Pancreas (tissue), 10 donors: ENCODE measurements around the gene ZNF23. TPM values are rescaled to one million over a fixed set of nuclear protein-coding genes. Genes with fewer than 3 reads are reported as not detected.

Experiments used
- ATAC-seq, 4 donors: fragments of 200-7000 bp; cut with Tn5 transposase; one replicate each; pipeline versions ENCODE4 v1.8.0 to v1.9.1; 2020; ENCODE audit warnings: mild to moderate bottlenecking in 4 of 4, moderate library complexity in 4 of 4
- DNase-seq, 6 donors: peaks; one replicate each; pipeline ENCODE4 v3.0.0-alpha.2; 2020
- FAIRE-seq: peaks from 2 replicates; lab custom pipeline; 2012; peaks lifted over from hg19 to GRCh38; lab: Jason Lieb, UNC
- H3K27ac ChIP-seq, 4 donors: fragments of 200-600 bp; sonication (generic); 1 replicate in 3 of 4; 2 replicates in 1 of 4; pipeline versions ENCODE4 v1.5.0 to v1.8.0; 2020
- H3K27me3 ChIP-seq, 4 donors: fragments of 200-600 bp; one replicate each; pipeline ENCODE4 v1.8.0; 2021
- H3K36me3 ChIP-seq, 3 donors: fragments of 200-600 bp; sonication (generic) in 1 of 3; one replicate each; pipeline versions ENCODE4 v1.5.0 to v1.8.0; 2020 to 2021
- H3K4me1 ChIP-seq, 3 donors: fragments of 200-600 bp; one replicate each; pipeline ENCODE4 v1.8.0; 2021
- H3K4me3 ChIP-seq, 4 donors: fragments of 200-600 bp; sonication (generic) in 2 of 4; one replicate each; pipeline versions ENCODE4 v1.5.0 to v1.8.0; 2020 to 2021
- H3K9me3 ChIP-seq, 4 donors: fragments of 200-600 bp; one replicate each; pipeline ENCODE4 v1.8.0; 2021
- CTCF ChIP-seq, 4 donors: fragments of 200-600 bp; sonication (generic) in 3 of 4; IDR thresholded peaks; one replicate each; pipeline versions ENCODE4 v1.5.0 to v1.8.0; 2021; ENCODE audit warnings: antibody characterized with exemption in 4 of 4
- WGBS, 2 donors: extraction: QIAGEN DNeasy Blood & Tissue Kit; methylation state at CpG; one replicate each; pipeline ENCODE4 v1.1.7; 2013; 5-methylcytosine and 5-hydroxymethylcytosine counted together
- intact Hi-C, 3 donors: fragments of 100-400 bp; cut with DNase I; formaldehyde crosslinking; loops; one replicate each; pipeline versions ENCODE4 v1.11.1 to v1.14.2; 2022
- polyA plus RNA-seq, 2 donors: library from polyadenylated mRNA; stranded (reverse); fragments of 200-250 nt; gene quantifications; one replicate each; pipeline ENCODE4 v1.2.3, GENCODE V29; 2013
- total RNA-seq, 6 donors: library from RNA; stranded (reverse); fragmentation: NEBNext Ultra II Directional in 4 of 6; extraction: Animal tissue kit (Norgen Biotek cat#: 25700) in 4 of 6; gene quantifications; one replicate each; pipeline versions ENCODE4 v1.2.1 to v1.2.4, GENCODE V29; 2021 to 2023
- donor health status: healthy with polysubstance abuse.
- donor health status: DM: no; HTN: no; CAD: no; lungs with moderate emphysema.
- donor health status: DM: no; HTN: no; CAD: no.
- donor health status: control.
- donor health status: control.
- donor health status: Bipolar disorder and iron deficiency.
- donor health status: DM: yes; HTN: yes; CAD: no.
- donor health status: DM: no; HTN: no; CAD: no.
- donor health status: DM: no; HTN: no; CAD: no.
- donor health status: DM: yes; HTN: yes; CAD: no.

ZNF23 gene
- total and polyA plus RNA-seq, 8 donors = 2.6 to 14.5 (median 4.2) TPM

- intact Hi-C loops = no loop called here
- no peaks in the 10 kb centered on the region for H3K4me1 ChIP-seq
- no peak for FAIRE-seq
These were observed 21.2 kb downstream of the ZNF23 start for GRCh38 chr16:71440669-71441347.

GRCh38 chr16:71439523-71439922, 22.5 kb downstream of the ZNF23 start:
- no peak for FAIRE-seq
- Histone ChIP-seq H3K27ac (no peak overlapping the region), H3K4me3 (no peak overlapping the region), H3K36me3 (no peaks in the 10 kb centered on the region), H3K4me1 (no peaks in the 10 kb centered on the region), H3K9me3 (no peaks in the 10 kb centered on the region), H3K27me3 (no peaks in the 10 kb centered on the region)
- no peak for DNase-seq
- intact Hi-C loops = no loop called here
- TF ChIP-seq CTCF (IDR thresholded peaks at IDR 0.05) = no peak
- ATAC-seq = no peak
- WGBS, 2 donors = 31 to 43% methylated on average over 3 of the region's 3 CpGs

More at GRCh38 chr16:71440669-71441347, 21.2 kb downstream of the ZNF23 start:
- DNase-seq = no peak
- no peak overlapping the region for H3K27ac ChIP-seq
- H3K36me3 ChIP-seq = no peaks in the 10 kb centered on the region
- H3K27me3 ChIP-seq = no peaks in the 10 kb centered on the region
- no peaks in the 10 kb centered on the region for H3K9me3 ChIP-seq
- no peak overlapping the region for H3K4me3 ChIP-seq
- TF ChIP-seq CTCF (IDR thresholded peaks at IDR 0.05) = no peak
- ATAC-seq = no peak
- WGBS, 2 donors = 59 to 60% methylated on average over 25 of the region's 25 CpGs

- no peak for TF ChIP-seq CTCF (IDR thresholded peaks at IDR 0.05)
- ATAC-seq (no peak), DNase-seq (no peak), FAIRE-seq (no peak)
- intact Hi-C loops = no loop called here
- no peaks in the 10 kb centered on the region for H3K9me3 ChIP-seq
- H3K27ac ChIP-seq = no peak overlapping the region
- H3K36me3 ChIP-seq = no peaks in the 10 kb centered on the region
- no peak overlapping the region for H3K4me3 ChIP-seq
- no peaks in the 10 kb centered on the region for H3K4me1 ChIP-seq
- H3K27me3 ChIP-seq = no peaks in the 10 kb centered on the region
- WGBS, 2 donors = 62 to 80% methylated on average over 7 of the region's 7 CpGs
These were observed 25.6 kb downstream of the ZNF23 start for GRCh38 chr16:71436473-71436872.

GRCh38 chr16:71432906-71433305, 29.1 kb downstream of the ZNF23 start:
- H3K4me3 ChIP-seq = no peak overlapping the region
- WGBS, 2 donors = 52 to 77% methylated on average over 6 of the region's 6 CpGs
- FAIRE-seq = no peak
- H3K27me3 ChIP-seq = no peaks in the 10 kb centered on the region
- no peaks in the 10 kb centered on the region for H3K4me1 ChIP-seq
- intact Hi-C loops = no loop called here
- H3K36me3 ChIP-seq = no peaks in the 10 kb centered on the region
- H3K27ac ChIP-seq = no peak overlapping the region
- TF ChIP-seq CTCF (IDR thresholded peaks at IDR 0.05) = no peak
- no peaks in the 10 kb centered on the region for H3K9me3 ChIP-seq
- no peak for DNase-seq
- no peak for ATAC-seq

- FAIRE-seq (no peak), DNase-seq (no peak), ATAC-seq (no peak)
- 79 to 81% methylated on average over 9 of the region's 9 CpGs for WGBS, 2 donors
- intact Hi-C loops = no loop called here
- H3K36me3 ChIP-seq = no peaks in the 10 kb centered on the region
- H3K9me3 ChIP-seq = no peaks in the 10 kb centered on the region
- no peaks in the 10 kb centered on the region for H3K4me1 ChIP-seq
- H3K27me3 ChIP-seq = no peaks in the 10 kb centered on the region
- no peak overlapping the region for H3K4me3 ChIP-seq
- H3K27ac ChIP-seq = no peak overlapping the region
- TF ChIP-seq CTCF (IDR thresholded peaks at IDR 0.05) = no peak
These were observed 30.1 kb downstream of the ZNF23 start for GRCh38 chr16:71431991-71432390.
